Stimulated activated CD4-positive, alpha-beta T cell treated with anti-CD3 and anti-CD28 coated beads, Interleukin-4, amount 100 ng/mL, for 24 hours (primary cell): ENCODE data around the gene SERPINB1.

Experiments
- DNase-seq: peaks from one replicate; pipeline ENCODE4 v3.0.0-alpha.2; 2020

The SERPINB1 gene

GRCh38 chr6:2790588-2791449 is 50.8 kb downstream of the SERPINB1 start:
- DNase-seq: peak; percentile 55

- DNase-seq: no peak
Observed at GRCh38 chr6:2786269-2786668, 55.4 kb downstream of the SERPINB1 start.

- DNase-seq: no peak
Observed at GRCh38 chr6:2784930-2785329, 56.7 kb downstream of the SERPINB1 start.

GRCh38 chr6:2784061-2784460 is 57.6 kb downstream of the SERPINB1 start:
- DNase-seq: no peak

- DNase-seq: no peak
Observed at GRCh38 chr6:2783188-2783963, 58.3 kb downstream of the SERPINB1 start.

GRCh38 chr6:2782825-2783187 is 58.9 kb downstream of the SERPINB1 start:
- no peak for DNase-seq

- DNase-seq: no peak
Observed at GRCh38 chr6:2782356-2782708, 59.3 kb downstream of the SERPINB1 start.
